Adipose tissue (tissue), 3 donors: ENCODE data around the gene AHCYL2. TPM values are rescaled to one million over a fixed set of nuclear protein-coding genes. Genes with fewer than 3 reads are reported as not detected.
"Not testable (repeated sequence)": the region's sequence is repeated elsewhere in the genome, so short reads cannot be mapped to it uniquely, and the experiment has no call there.

Source experiments
- H3K27ac ChIP-seq: one replicate; pipeline ENCODE4 v1.5.1; 2013; ENCODE audit warnings: low read depth, low read length
- WGBS, 3 donors: extraction: QIAGEN DNeasy Blood & Tissue Kit; methylation state at CpG; one replicate each; pipeline ENCODE4 v1.1.7; 2013; 5-methylcytosine and 5-hydroxymethylcytosine counted together
- polyA plus RNA-seq, 3 donors: library from polyadenylated mRNA; stranded (reverse); fragments of 200-250 nt; gene quantifications; one replicate each; pipeline ENCODE4 v1.2.3, GENCODE V29; 2013
- donor health status: healthy with polysubstance abuse.
- donor health status: Bipolar disorder and iron deficiency.
- donor health status: healthy.

AHCYL2 gene
- polyA plus RNA-seq, 3 donors, result 4.1 to 5.8 (median 5.3) TPM

DNA sequence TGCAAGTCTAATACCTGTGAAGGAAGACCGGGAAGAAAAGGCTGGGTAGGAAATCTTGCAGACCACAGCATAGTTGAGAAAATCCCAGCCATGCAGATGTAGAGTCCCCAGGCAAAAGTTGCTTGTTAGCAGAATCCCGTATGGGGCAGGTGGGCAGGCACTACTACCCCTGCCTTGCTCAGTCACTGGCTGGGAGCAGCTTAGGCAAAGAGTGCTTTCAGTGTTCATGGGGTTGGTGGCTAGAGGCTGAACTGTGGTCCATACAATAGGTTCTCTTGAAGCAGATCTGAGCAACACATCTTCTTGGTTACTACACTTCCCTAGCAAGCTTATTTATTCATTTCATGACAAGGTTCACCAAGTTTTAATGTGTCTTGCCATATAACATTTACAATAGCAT, 92.6 kb downstream of the AHCYL2 start:
- WGBS, 3 donors, result 87 to 94% (median 91%) methylated on average over 2 of the region's 2 CpGs
- no peak overlapping the region for H3K27ac ChIP-seq

DNA sequence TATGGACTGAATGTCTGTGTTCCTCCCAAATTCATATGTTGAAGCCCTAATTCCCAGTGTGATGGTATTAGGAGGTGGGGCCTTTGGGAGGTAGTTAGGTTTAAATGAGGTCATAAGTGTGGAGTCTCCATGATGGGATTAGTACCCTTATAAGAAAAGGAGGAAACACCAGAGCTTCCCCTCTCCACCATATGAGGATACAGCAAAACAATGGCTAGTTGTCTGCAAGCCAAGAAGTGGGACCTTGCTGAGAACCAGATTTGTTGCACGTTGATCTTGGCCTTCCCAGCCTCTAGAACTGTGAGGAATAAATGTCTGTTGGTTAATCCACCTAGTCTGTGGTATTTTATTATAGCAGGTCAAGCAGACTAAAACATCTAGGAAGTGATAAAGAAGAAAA, 102.2 kb downstream of the AHCYL2 start:
- no peak overlapping the region for H3K27ac ChIP-seq
- WGBS, 3 donors, result 71 to 87% (median 81%) methylated on average over 1 of the region's 1 CpG

DNA sequence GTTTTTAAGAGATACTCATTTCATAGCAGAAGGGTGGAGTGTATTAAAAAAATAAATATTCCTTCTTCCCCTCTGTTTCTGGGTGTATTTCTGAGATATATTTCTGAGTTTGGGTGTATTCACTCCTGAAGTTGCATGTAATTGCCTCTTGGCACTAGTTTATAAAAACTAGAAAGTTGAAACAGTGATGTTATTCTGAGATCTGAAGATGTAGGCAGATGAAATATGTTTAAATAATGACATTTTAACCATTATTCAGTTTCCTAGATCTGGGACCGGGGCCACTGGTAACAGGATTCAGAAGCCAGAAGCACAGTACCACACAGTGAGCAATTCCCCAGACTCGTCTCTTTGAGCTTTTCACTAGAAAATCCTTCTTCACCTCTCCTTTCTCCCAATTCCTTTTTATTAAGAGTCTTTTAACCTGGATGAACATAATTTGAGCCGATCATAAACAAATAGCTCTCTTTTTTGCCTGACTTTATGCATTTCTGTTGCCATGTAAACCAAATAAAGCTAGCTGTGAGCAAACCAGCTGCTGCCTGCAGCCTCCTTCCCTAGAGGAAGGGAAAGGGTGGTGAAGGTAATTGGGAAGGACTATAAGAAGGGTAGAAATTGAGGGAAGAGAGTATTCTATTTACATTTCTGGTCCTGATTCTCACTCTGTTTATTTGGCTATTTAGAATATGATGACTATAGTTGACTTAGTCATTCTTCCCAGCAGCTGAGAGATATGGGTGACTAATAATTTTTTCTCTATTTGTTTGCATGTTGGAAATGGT, 107.6 kb downstream of the AHCYL2 start:
- WGBS, 3 donors, result 64 to 69% (median 65%) methylated on average over 3 of the region's 3 CpGs
- H3K27ac ChIP-seq, result no peak overlapping the region

DNA sequence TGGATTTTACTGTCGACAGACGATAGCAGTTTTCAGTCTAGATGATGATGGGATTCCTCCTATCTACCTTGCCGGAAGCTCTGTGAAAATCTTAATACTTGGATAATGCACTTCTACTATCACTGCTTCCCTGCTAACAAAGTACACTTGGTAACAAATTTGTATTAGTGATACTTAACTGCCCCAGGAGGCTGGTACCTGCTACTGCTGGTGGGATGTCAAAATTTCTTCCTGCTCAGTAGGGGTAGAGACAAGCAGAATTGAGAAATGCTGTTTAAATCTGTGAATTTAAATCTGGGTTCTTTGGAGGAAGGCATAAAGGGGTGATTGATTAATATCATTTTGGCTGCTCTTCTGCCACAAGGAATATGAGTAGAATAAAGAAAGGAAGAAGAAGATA, 109.6 kb downstream of the AHCYL2 start:
- WGBS, 3 donors, result 96 to 99% (median 99%) methylated on average over 3 of the region's 3 CpGs

DNA sequence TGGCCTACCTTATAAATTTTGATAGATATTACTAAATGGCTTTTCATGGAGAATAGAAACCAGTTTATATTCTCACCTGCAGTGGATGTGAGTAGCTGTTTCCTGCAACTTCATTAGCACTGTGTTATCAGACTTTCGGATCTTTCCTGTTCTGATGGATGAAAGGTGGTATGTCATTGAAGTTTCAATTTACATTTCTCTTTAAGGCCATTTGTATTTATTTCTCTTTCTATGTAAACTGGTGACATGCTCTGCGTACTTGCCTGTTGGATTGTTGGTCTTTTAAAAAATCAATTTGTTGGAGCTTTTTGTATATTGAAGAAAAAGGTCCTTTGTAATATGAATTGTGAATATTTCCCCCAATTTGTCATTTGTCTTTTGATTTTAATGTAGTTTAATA, 113.6 kb downstream of the AHCYL2 start:
- WGBS, 3 donors, result 94 to 95% (median 95%) methylated on average over 2 of the region's 2 CpGs
- H3K27ac ChIP-seq, result no peak overlapping the region

More for the DNA sequence above, 109.6 kb downstream of the AHCYL2 start:
- no peak overlapping the region for H3K27ac ChIP-seq

DNA sequence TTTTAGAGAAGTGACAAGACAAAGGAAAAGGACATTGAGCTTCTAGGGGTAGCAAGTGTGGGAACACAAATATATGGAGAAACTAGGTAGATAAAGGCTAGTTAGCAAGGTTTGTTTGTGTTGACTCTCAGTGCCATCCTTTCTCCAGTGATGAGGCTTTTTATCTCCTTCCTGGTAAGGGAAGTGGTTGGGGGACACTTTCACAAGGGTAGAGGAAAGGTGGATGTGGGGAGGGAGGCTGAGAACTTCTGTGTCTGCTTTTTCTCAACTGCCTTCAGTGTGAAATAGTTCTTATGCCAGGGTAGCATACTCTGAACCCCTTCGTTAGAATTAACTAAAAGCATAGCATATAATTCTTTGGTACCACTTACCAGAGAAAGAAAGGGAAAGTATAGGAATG, 116.4 kb downstream of the AHCYL2 start:
- H3K27ac ChIP-seq, result no peak overlapping the region
- WGBS, 3 donors, result 54 to 71% (median 63%) methylated on average over 1 of the region's 1 CpG

DNA sequence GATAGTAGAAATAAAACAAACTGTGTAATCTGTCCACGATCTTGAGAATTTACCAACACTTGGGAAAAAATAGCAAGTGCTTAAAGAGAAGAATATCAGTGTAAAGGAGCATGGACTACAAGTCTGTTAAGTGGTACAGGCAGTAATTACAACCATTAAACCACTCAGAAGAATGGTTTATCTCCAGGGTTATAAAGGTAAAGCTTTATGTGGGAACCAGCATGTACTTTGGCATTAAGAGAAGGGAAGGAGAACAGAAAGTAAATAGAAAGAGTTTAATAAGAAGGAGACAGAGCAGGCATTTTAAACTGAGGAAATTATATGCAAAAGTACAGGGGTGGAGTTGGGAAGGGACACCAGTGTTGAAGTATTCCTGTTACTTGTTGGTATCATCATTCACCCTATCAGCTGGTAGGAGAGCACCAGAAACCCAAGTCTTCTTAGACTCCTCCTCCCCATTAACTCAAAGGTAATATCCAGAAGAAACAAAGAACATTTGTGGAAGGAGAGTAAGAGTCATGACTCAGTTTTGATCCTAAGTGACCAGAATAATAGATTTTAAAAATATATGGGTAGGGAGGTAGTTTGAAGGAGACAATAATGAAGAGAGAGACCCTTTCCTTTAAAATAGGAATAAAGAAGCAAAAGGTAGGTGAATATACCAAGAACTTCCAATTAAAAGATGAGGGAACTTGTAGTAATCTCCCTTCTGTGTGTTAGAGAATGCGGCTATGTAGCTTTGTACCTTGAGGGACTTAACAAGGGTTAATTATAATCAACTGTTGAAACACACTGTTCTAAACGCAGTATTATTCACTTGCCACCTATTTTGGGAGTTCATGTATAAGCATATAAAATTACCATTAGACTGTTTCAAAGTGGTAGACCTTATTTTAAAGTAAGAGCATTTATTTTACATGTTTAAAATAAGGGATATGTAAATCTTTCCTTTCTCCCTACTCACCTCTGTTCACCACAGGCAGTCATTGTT, 117.3 kb downstream of the AHCYL2 start:
- WGBS, 3 donors, result 48 to 71% (median 64%) methylated on average over 3 of the region's 3 CpGs

DNA sequence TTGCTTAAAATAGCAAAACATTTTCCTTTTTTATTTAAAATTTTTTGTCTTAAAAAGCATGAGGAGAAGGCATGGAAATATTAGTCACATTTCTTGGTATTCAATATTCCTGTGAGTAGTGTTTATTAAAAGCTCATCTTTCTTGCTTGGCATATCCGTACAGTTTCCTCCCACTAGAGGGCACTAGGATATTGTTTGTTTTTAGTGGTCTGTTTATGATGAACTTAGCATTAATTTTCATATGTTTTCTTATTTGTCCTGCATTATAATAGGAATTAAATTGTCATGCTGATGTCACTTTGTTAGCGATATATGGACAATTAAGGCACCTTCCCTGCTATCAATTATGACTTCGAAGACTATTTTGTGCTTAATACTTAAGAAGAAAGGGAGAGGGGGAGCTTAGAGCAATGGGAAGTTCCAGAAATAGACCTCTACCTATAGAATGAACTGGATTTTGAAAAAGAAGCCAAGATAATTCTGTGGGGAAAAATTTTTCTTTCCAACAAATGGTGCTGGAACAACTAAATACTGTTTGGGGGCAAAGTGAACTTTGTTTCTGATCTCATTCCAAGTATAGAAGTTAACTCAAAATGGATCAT, 118.4 kb downstream of the AHCYL2 start:
- H3K27ac ChIP-seq, result no peak overlapping the region
- 36 to 43% (median 37%) methylated on average over 3 of the region's 3 CpGs for WGBS, 3 donors

More for the DNA sequence above, 117.3 kb downstream of the AHCYL2 start:
- no peak overlapping the region for H3K27ac ChIP-seq

DNA sequence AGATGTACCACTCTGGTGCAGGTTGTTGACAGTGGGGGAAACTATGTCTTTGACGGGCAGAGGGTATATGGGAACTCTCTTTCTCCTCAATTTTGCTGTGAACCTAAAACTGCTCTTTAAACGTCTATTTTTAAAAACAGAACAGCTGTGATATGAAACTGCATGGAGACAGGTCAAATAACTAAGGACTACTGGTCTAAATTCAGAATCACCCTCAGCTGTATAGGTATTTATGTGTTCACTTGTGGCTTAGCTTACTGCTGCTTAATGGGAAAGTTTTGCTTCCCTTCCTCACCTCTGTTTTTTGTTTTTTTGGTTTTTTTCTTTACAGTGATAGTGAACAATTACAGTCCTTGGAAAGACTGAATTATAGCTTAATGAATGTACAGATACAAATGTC, 122.5 kb downstream of the AHCYL2 start:
- WGBS, 3 donors, result 78 to 83% (median 80%) methylated on average over 2 of the region's 2 CpGs
- no peak overlapping the region for H3K27ac ChIP-seq

DNA sequence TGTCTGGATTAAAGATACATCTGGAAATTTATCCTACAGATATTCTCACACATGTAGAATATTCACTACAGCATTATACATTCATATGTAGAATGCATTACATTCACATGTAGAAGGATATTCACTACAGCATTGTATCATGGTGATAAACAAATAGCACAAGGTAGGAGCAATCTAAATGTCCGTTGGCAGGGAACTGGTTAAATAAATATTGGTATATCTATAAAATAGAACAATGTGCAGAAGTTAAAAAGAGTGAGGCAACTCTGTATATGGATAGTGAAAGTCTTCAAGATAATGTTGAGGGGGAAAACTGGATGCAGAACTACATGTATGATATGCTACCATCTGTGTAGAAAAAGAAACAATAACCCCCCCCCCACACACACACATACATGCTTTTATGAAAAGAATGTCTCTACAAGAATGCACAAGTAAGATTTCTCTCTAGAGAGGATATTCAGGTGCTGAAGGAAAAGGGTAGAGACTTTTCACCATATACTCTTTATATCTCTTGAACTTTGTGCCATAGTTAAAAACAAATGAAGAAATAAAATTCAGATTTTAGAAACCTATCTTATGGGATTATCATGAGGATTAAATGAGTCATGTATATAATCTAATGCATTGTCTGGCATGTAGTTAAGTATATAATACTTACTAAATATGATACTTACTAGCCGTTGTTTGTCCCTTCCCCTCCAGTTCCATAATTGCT, 123.4 kb downstream of the AHCYL2 start:
- H3K27ac ChIP-seq, result no peak overlapping the region
- 81 to 90% (median 88%) methylated on average over 2 of the region's 2 CpGs for WGBS, 3 donors

DNA sequence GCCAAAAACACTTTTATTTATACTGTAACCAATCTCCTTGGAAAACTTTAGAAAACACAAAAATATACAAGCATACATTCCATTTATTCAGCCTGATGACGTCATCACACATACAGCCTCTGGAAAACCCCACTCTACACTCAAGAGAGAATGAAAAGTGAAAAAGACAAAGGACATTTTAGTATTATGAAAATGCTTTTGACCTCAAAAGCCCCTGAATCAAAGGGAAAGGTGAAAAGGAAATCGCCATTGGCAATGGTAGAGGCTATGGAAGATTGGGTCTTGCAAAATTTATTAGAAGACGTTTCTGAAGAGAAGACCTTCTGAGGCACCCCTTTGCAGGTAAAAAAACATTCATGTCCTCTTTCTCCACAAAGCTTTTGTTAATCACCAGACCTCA, 126.5 kb downstream of the AHCYL2 start:
- H3K27ac ChIP-seq, result no peak overlapping the region
- 75 to 81% (median 78%) methylated on average over 3 of the region's 3 CpGs for WGBS, 3 donors

DNA sequence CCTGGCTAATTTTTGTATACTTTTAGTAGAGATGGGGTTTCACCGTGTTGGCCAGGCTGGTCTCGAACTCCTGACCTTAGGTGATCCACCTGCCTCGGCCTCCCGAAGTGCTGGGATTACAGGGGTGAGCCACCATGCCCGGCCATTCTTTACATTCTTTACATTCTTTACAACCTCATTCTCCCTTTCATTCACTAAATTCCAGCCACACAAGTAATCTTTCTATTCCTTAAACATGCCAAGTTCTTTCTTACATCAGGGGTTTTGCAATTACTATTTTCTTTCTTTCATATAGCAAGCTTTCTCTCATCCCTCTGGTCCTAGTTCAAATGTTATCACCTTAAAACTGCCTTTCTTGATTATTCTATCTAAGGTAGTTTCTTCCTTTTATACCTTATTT, 128.3 kb downstream of the AHCYL2 start:
- not testable (repeated sequence) for H3K27ac ChIP-seq
- WGBS, 3 donors, result 85 to 91% (median 91%) methylated on average over 5 of the region's 5 CpGs

DNA sequence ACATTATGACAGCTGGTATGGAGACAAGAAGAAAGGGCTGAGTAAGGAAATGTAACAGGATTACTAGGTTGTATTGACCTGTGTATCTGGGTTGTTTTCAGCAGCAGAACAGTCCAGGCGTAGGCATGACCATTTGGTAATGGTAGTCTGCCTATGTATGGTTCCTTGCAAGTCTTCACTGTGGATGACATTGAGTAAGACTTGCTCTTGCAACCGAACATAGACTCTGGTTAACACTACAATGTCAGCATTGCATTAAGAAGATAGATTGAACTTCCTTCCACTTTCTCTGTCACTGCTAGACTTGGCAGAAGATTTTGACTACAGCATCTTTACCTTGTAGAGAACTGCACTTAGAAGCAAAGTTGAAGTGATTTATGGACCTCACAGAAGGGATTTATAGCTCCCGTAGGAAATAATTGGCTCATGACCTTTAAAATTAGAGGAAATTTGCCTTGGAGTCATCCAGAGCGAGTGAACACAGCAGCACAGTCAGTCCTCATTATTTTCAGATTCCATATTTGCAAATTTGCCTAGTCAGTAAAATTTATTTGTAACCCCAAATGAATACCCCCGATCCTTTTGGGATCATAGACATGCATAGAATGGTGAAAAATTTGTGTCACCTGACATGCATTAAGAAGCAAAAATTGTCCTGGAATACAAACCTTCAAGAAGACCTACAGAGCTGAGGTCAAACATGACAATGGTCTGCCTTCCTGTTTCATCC, 129.8 kb downstream of the AHCYL2 start:
- 71 to 86% (median 74%) methylated on average over 5 of the region's 5 CpGs for WGBS, 3 donors
- no peak overlapping the region for H3K27ac ChIP-seq

DNA sequence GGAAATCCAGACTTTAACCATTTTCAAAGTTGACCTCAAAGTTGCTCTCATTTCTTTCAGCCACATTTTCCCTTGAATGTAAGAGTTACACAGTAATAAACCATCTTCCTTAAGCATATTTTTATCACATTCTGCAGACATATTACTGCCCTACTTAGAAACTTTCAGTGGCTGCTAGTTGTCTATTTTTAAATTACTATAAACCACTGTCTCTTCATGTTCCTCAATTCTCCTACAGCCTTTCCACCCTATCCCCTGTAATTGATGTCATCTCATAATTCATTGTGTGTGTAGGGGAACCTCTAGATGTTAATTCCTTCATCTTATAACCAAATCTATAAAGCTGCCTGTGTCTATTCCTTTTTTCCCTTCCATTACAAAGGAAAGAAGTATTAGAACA, 131.3 kb downstream of the AHCYL2 start:
- no peak overlapping the region for H3K27ac ChIP-seq

DNA sequence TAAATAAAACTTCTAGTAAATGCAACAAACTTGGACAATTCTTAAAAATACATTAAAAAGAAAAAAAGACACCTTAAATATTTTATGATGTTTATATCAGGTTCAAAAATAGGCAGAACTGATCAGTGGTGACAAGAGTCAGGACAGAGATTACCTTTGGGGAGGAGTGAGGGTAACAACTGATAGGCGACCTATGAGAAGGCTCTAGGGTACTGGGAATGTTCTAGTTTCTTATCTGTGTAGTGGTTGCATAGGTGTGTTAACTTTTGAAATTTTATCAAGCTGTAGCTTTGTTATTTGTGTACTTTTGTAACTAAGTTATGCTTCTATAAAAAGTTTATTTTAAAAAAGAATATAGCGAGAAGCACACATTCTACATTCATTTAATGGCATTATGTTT, 134.3 kb downstream of the AHCYL2 start:
- 51 to 93% (median 88%) methylated on average over 2 of the region's 2 CpGs for WGBS, 3 donors

DNA sequence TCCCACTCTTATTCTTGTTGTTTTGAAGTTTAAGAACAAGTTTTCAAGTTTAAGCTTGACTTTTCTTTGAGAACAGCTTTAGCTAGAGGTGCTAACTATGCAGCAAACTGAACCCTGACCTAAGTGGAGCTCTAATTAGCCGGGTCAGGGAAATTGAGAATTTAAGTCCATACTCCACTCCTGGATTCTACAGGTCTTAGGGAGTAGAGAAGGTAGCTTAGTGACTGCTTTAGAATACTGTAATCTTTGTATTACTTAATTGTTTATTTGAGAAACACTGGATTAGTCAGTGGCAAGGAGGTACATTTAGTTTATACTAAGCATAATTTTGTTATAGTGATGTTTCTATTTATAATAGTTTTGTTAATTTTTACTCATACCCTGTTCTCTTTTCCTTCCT, 134.8 kb downstream of the AHCYL2 start:
- WGBS, 3 donors, result 91 to 99% (median 92%) methylated on average over 1 of the region's 1 CpG
- H3K27ac ChIP-seq, result no peak overlapping the region

More for the DNA sequence above, 134.3 kb downstream of the AHCYL2 start:
- no peak overlapping the region for H3K27ac ChIP-seq

DNA sequence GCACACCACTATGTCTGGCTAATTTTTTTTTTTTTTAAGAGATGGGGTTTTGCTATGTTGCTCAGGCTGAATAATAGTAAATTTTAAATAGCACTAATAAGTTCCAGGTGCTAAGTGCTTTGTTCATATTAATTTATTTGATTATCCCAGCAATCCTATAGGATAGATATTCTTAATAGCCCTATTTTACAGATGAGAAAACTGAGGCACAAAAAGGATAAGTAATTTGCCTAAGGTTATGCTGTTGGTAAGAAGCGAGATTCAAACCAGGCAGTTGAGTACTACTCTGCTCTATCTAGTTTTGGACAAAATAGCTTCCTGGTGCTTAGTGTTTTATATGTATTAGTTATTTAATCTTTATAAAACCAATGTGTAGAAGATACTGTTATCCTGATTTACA, 136.9 kb downstream of the AHCYL2 start:
- WGBS, 3 donors, result 98 to 100% (median 99%) methylated on average over 1 of the region's 1 CpG
- H3K27ac ChIP-seq, result no peak overlapping the region

DNA sequence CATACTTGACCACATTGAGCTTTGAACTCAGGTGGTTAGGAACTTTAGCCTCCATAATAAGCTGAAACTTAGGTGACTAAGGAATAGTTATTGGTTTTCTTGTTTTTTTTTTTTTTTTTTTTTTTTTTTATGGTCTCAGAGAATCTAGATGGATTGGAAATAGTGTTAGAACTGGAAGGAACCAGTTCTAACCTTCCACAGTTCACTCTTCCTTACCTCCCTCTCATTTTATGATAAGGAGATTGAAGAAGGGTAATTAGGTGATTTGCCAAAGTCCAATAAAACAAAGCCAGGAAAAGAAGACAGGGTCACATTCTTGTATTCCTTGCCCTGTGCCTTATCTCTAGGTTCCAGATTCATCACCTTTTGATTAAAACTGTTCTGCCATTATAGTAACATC, 137.7 kb downstream of the AHCYL2 start:
- H3K27ac ChIP-seq, result no peak overlapping the region
